Measurements from ENCODE around the gene BRIP1. TPM values are rescaled to one million over a fixed set of nuclear protein-coding genes. Genes with fewer than 3 reads are reported as not detected.

BRIP1 gene
- total RNA-seq, 3 donors from 2014 or later (not counting 1 experiment from before 2014, with no cell fraction given) = 2.7 to 3.7 (median 2.9) TPM

GRCh38 chr17:61726977-61727376 lies 136.4 kb downstream of the BRIP1 start:
- no peaks in the 10 kb centered on the region for H3K36me3 ChIP-seq (ENCODE audit: control insufficient read depth, insufficient read depth, low read length)
- no peak overlapping the region for H3K4me3 Mint-ChIP-seq
- no peaks in the 10 kb centered on the region for H3K9me3 Mint-ChIP-seq
- TF ChIP-seq CTCF (IDR thresholded peaks at IDR 0.05) = no peak
- intact Hi-C loops (cut with micrococcal nuclease) = no loop called here
- no peak overlapping the region for H3K27ac Mint-ChIP-seq
- no peak overlapping the region for H3K4me3 ChIP-seq (ENCODE audit: low read length)
- no peaks in the 10 kb centered on the region for H3K9me3 ChIP-seq (ENCODE audit: control insufficient read depth, insufficient read depth, low read length)
- H3K4me1 Mint-ChIP-seq = peaks cover 0 to 7% of the 10 kb centered on the region in 2 donors
- no peak for ATAC-seq
- no peaks in the 10 kb centered on the region for H3K36me3 Mint-ChIP-seq
- H3K4me1 ChIP-seq (ENCODE audit: control insufficient read depth, insufficient read depth, low read length) = no peaks in the 10 kb centered on the region
- no peak for DNase-seq
- no peak overlapping the region for H3K27ac ChIP-seq (ENCODE audit: low read length)
- no peaks in the 10 kb centered on the region for H3K27me3 ChIP-seq (ENCODE audit: control insufficient read depth, insufficient read depth, low read length)
- no peaks in the 10 kb centered on the region for H3K27me3 Mint-ChIP-seq (ENCODE audit: low read depth in 2 of 2)
- no CpG with 5 or more reads among the region's 2 CpGs for WGBS (ENCODE audit: insufficient coverage)

- H3K36me3 ChIP-seq (ENCODE audit: control insufficient read depth, insufficient read depth, low read length) = no peaks in the 10 kb centered on the region
- intact Hi-C loops (cut with micrococcal nuclease) = no loop called here
Observed at GRCh38 chr17:61724777-61725176, 138.6 kb downstream of the BRIP1 start.

GRCh38 chr17:61723914-61724313 lies 139.4 kb downstream of the BRIP1 start:
- H3K4me1 Mint-ChIP-seq = peaks cover 0 to 7% of the 10 kb centered on the region in 2 donors
- intact Hi-C loops (cut with micrococcal nuclease) = no loop called here
- no peaks in the 10 kb centered on the region for H3K27me3 Mint-ChIP-seq (ENCODE audit: low read depth in 2 of 2)
- no peaks in the 10 kb centered on the region for H3K4me1 ChIP-seq (ENCODE audit: control insufficient read depth, insufficient read depth, low read length)
- H3K4me3 ChIP-seq (ENCODE audit: low read length) = no peak overlapping the region
- H3K27ac ChIP-seq (ENCODE audit: low read length) = no peak overlapping the region
- H3K36me3 ChIP-seq (ENCODE audit: control insufficient read depth, insufficient read depth, low read length) = no peaks in the 10 kb centered on the region
- TF ChIP-seq CTCF (IDR thresholded peaks at IDR 0.05) = no peak
- WGBS (ENCODE audit: insufficient coverage) = no CpG with 5 or more reads among the region's 1 CpG
- H3K4me3 Mint-ChIP-seq = no peak overlapping the region
- no peaks in the 10 kb centered on the region for H3K27me3 ChIP-seq (ENCODE audit: control insufficient read depth, insufficient read depth, low read length)
- H3K36me3 Mint-ChIP-seq = no peaks in the 10 kb centered on the region
- DNase-seq = no peak
- no peak overlapping the region for H3K27ac Mint-ChIP-seq
- no peak for ATAC-seq
- H3K9me3 ChIP-seq (ENCODE audit: control insufficient read depth, insufficient read depth, low read length) = no peaks in the 10 kb centered on the region
- H3K9me3 Mint-ChIP-seq = no peaks in the 10 kb centered on the region

More at GRCh38 chr17:61724777-61725176, 138.6 kb downstream of the BRIP1 start:
- ATAC-seq (no peak), DNase-seq (no peak)
- H3K4me3 Mint-ChIP-seq = no peak overlapping the region
- no peaks in the 10 kb centered on the region for H3K27me3 Mint-ChIP-seq (ENCODE audit: low read depth in 2 of 2)
- peaks cover 0 to 7% of the 10 kb centered on the region in 2 donors for H3K4me1 Mint-ChIP-seq
- no peak for TF ChIP-seq CTCF (IDR thresholded peaks at IDR 0.05)
- H3K36me3 Mint-ChIP-seq = no peaks in the 10 kb centered on the region
- no CpG with 5 or more reads among the region's 1 CpG for WGBS (ENCODE audit: insufficient coverage)
- no peaks in the 10 kb centered on the region for H3K9me3 Mint-ChIP-seq
- no peak overlapping the region for H3K4me3 ChIP-seq (ENCODE audit: low read length)
- no peaks in the 10 kb centered on the region for H3K27me3 ChIP-seq (ENCODE audit: control insufficient read depth, insufficient read depth, low read length)
- no peak overlapping the region for H3K27ac Mint-ChIP-seq
- H3K4me1 ChIP-seq (ENCODE audit: control insufficient read depth, insufficient read depth, low read length) = no peaks in the 10 kb centered on the region
- H3K9me3 ChIP-seq (ENCODE audit: control insufficient read depth, insufficient read depth, low read length) = no peaks in the 10 kb centered on the region
- no peak overlapping the region for H3K27ac ChIP-seq (ENCODE audit: low read length)

- ATAC-seq = no peak
- H3K4me3 ChIP-seq (ENCODE audit: low read length) = no peak overlapping the region
Observed at GRCh38 chr17:61723183-61723582, 140.1 kb downstream of the BRIP1 start.

More at GRCh38 chr17:61723183-61723582, 140.1 kb downstream of the BRIP1 start:
- no peak for DNase-seq
- H3K27me3 Mint-ChIP-seq (ENCODE audit: low read depth in 2 of 2) = no peaks in the 10 kb centered on the region
- no peaks in the 10 kb centered on the region for H3K9me3 ChIP-seq (ENCODE audit: control insufficient read depth, insufficient read depth, low read length)
- H3K36me3 Mint-ChIP-seq = no peaks in the 10 kb centered on the region
- no peaks in the 10 kb centered on the region for H3K4me1 ChIP-seq (ENCODE audit: control insufficient read depth, insufficient read depth, low read length)
- no peaks in the 10 kb centered on the region for H3K9me3 Mint-ChIP-seq
- peaks cover 0 to under 1% of the 10 kb centered on the region in 2 donors for H3K4me1 Mint-ChIP-seq
- no peaks in the 10 kb centered on the region for H3K27me3 ChIP-seq (ENCODE audit: control insufficient read depth, insufficient read depth, low read length)
- no peak overlapping the region for H3K27ac ChIP-seq (ENCODE audit: low read length)
- H3K4me3 Mint-ChIP-seq = no peak overlapping the region
- no peak for TF ChIP-seq CTCF (IDR thresholded peaks at IDR 0.05)
- H3K27ac Mint-ChIP-seq = no peak overlapping the region
- H3K36me3 ChIP-seq (ENCODE audit: control insufficient read depth, insufficient read depth, low read length) = no peaks in the 10 kb centered on the region
- intact Hi-C loops (cut with micrococcal nuclease) = no loop called here
